Activated CD4-positive, CD25-positive, alpha-beta regulatory T cell (primary cell): ENCODE data around the gene ELK1.

Experiments used
- DNase-seq, 4 experiments: peaks; one replicate each; lab custom pipeline; 2025; lab: John Stamatoyannopoulos, UW

ELK1 gene

GRCh38 chrX:47644557-47645091, 5.7 kb downstream of the ELK1 start:
- no peak for DNase-seq

DNA sequence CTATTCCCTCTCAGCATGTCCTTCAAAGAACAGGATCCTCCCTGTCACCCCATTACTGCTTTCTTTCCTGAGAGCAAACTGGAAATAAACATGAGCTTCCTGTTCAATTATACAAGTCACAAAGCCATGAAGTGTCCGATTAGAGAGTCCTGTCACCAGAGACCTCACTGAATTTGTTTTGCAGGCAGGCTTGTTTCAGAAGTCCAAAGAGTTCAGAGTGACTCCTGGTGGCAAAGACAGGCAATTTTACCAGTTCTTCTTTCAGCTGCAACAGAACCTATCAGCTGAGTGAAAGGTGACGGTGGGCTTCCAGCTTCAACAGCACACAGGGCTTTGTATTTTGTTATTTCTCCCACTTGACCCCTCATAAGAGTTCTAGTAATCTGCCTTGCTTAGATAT, 6.4 kb downstream of the ELK1 start:
- no peak for DNase-seq

GRCh38 chrX:47638816-47639215, 11.5 kb downstream of the ELK1 start:
- no peak for DNase-seq

- DNase-seq: no peak
These were observed 12.7 kb downstream of the ELK1 start for GRCh38 chrX:47637546-47638195.

DNA sequence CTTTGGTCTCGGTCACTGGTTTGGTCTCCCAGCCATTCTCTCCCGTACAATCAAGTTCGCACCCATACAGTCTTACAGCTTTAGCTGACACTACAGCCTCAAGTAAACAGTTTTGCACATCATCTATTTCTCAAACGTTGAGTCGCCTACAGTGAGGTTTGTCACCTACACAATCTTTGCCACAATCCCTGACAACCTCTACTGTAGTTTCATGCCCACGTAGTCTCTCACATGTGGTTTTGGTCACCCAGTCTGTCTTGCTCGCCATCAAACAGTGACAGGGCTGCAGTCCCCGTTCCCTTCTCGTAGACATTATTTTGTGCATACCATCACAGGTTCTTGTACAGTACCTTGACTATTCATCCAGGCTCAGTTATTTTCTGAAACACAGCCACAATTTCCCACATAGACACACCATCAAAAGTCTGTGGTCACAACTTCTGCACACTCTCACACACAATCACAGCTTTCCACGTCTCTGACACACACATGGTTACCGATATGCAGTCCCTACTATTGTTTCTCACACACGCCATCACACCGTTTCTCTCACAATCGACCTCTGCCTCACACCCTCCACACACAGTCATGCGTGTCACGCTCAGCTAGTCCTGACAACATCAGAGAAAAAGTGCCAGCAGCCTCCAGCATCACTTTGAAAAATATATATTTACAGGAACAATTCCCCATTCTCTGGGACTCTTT, 15.3 kb downstream of the ELK1 start:
- DNase-seq: no peak

DNA sequence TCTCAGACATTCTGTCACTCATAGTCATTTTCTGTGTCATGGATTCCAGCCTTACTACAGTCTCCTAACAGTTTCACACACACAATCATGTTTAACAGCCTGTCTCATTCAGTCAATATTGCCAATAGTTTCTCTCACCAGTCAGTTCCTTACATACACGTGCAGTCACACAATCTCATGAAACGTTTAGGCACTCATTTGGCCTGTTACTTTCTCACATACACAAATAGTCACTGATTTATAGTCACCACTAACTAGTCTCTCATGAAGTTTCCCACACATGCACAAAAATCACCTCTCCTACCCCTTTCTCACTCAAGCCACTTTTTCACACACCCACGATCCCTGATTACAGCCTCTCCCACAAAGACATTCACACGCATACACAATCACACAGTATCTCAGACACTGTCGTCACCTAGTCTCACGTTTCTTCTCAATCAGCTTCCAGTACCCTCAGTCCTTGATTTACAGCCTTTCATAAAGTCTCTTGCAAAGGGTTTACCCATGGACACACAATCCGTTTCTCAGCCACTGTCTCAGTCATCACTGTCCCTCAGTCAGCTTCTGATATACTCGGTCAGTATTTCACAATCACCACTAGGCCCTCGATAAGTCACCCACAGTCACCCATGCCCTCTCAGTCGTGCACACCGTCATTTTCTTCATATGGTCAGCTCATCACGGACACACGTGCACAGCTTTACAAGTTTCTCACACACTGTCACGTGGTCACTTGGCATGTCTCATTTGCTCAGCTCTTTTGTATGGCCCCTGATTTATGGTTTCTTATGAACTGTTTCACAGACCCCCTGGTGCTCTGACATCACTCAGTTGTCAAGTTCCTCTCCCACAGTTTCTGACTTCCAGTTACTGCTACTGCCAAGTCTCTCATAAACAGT, 16.4 kb downstream of the ELK1 start:
- DNase-seq: no peak

- DNase-seq: no peak
These were observed 17.7 kb downstream of the ELK1 start for GRCh38 chrX:47632666-47633065.

DNA sequence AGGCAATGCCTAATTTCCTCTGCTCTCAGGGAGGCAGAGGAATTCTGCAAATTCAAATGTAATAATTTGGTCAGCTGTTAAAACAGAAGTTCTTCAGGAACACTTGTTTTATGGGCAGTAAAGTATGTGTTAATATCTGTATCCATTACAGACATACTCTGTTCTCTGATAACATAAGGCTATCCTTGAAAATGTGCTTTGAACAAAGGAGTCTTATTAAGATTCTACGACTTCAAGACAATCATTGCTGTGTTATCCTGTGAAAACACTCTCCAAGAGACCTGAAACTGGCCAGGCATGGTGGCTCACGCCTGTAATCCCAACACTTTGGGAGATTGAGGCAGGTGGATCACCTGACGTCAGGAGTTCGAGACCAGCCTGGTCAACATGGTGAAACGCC, 18.7 kb downstream of the ELK1 start:
- no peak for DNase-seq

GRCh38 chrX:47629419-47630200, 20.8 kb downstream of the ELK1 start, which contains the start of gene CFP:
CFP (minus strand) TSS chrX:47629930; CDS start chrX:47629844, 86 bp downstream.
- DNase-seq: no peak

DNA sequence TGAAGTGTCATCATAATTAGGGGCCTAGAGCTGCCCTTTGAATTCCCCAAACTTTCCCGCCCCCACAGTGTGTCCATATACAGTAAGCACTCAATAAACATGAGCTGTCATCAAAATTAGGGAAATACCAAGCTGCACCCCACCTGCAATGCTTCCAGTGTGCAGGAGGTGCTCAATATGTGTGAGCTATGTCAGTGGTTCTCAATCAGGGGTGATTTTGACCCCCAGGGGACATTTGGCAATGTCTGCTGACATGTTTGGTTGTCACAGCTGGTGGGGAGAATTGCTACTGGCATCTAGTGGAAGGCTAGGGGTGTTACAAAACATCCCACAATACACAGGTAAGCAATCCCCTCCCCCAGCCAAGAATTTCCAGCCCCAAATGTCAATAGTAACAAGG, 21.4 kb downstream of the ELK1 start:
- no peak for DNase-seq

DNA sequence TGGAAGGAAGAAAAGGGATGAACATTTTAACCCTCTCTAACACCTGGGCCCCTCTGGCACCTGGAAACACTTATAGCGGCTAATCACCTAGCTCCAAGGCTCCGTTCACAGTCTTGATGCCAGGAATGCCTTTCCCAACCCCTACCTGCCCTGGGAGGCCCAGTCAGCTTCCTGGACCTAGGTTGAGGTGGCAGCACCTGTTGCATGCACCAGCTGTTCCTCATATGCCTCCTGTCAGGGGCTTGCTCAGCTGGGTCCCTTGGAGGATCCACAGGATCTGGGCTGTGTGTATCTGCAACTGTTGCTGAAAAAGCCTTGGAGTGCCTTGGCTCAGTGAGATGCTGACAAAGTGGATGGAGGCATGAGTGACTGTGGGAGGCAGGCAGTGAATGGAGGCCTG, 25.0 kb downstream of the ELK1 start:
- no peak for DNase-seq

- peak in 1 of 4 experiments; percentile 3 for DNase-seq
These were observed 26.8 kb downstream of the ELK1 start for GRCh38 chrX:47623540-47624027.

DNA sequence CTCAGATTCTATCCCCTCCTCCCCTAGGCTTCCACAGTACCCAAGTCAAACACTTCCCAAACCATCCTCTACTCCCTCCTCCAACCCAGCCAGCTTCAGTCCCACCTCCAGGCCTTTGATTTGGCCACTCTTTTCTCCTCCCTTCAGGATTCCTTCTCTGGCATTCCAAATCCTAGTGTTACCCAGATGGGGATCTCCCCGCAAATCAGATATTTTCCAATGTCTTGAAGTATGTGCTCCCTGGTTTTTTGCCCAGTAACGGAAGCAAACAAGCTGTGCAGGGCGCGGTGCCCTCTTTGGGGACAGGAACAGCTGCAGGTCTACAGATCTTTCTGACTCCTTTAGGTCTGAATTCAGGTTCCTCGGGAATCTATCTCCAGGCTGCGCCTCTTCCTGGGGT, 28.5 kb downstream of the ELK1 start:
- no peak for DNase-seq

DNA sequence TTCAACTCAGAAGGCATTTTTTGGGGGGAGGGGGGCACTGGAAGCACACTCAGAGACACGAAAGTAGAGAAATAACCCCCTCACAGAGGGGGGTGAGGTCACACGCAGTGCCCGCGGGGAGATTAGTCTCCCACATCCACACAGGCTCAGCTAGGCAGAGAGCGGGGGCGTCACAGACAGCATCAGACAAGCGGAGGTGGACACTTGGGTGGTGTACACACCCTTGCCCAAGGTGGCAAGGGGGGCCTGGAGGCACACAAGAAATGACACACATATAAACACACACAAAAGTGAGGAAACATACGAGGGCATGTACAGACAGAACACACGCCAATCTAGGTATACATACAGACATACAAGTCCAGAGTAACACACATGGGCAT, 30.1 kb downstream of the ELK1 start:
- no peak for DNase-seq

DNA sequence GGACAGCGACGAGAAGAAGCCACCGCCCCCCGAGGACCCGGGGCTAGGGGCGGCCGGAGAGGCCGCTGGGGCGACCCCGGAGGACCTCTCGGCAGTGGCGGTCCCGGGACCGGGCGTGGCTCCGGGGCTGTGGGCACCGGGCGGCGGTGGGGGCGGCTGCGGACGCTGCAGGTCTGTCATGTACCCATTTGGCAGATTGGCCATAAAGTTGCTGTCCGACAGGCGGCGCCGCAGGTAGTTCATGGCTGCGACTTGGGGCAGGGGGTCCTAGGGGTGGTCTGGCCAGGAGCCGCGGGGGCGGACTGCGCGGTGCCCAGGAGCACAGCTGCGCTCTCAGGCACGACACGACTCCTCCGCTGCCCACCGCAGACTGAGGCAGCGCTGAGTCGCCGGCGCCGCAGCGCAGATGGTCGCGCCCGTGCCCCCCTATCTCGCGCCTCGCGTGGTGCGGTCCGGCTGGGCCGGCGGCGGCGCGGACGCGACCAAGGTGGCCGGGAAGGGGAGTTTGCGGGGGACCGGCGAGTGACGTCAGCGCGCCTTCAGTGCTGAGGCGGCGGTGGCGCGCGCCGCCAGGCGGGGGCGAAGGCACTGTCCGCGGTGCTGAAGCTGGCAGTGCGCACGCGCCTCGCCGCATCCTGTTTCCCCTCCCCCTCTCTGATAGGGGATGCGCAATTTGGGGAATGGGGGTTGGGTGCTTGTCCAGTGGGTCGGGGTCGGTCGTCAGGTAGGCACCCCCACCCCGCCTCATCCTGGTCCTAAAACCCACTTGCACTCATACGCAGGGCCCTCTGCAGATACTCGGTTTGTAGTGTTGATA, 30.7 kb downstream of the ELK1 start, which contains the start of gene SYN1:
Gene SYN1, minus strand, starts transcription at position 372 of the 817 bp plus-strand sequence. Its CDS starts 129 bp downstream, at position 243.
- DNase-seq: peak; percentile 55 to 68 (median 62)

- no peak for DNase-seq
These were observed 31.4 kb downstream of the ELK1 start for GRCh38 chrX:47618923-47619485.

GRCh38 chrX:47614618-47615017, 35.7 kb downstream of the ELK1 start:
- DNase-seq: no peak

GRCh38 chrX:47613082-47613481, 37.3 kb downstream of the ELK1 start:
- DNase-seq: no peak

- no peak for DNase-seq
These were observed 37.9 kb downstream of the ELK1 start for GRCh38 chrX:47612418-47612817.

DNA sequence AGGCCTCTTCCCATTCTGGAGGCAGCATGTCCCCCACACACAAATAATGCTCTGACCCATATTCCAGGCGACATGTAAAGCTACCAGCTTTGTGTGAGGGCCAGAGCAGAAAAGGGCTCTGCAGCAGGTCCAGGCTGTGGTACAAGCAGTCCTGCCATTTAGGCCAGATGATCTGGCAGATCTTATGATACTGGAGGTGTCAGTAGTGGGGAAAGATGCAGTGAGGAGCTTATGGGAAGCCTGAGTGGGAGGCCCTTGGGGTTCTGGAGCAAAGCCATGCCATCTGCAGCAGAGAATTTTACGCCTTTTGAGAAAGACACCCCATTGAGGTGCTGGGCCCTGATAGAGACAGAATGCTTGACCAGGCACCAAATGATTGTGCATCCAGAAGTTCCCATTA, 38.4 kb downstream of the ELK1 start:
- no peak for DNase-seq
